Measurements from ENCODE around the gene BTBD9. TPM values are rescaled to one million over a fixed set of nuclear protein-coding genes. Genes with fewer than 3 reads are reported as not detected.

Gene BTBD9
- total RNA-seq, 1 donor, result 9.7 TPM

DNA sequence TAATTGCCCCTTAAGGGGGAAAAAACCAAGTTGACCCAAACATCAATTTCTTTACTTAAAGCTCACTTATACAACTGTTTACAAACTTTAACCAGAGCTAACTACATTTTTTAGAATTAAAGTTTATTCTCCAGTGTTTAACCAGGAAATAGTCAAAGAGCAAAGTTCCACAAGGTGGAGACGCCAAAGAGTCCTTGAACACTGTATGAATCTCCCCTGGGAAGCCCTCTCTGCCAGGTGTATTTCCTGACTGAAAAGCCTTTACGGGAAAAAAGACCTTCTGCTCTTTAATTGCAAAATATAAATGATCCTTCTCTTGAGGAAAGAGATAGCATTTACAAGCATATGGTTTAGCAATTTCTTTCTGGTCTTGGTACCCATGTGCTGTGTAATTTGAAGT is 36.2 kb downstream of the BTBD9 start:
- no peak for DNase-seq (ENCODE audit: low read depth in 2 of 3, low spot score in 2 of 3)

DNA sequence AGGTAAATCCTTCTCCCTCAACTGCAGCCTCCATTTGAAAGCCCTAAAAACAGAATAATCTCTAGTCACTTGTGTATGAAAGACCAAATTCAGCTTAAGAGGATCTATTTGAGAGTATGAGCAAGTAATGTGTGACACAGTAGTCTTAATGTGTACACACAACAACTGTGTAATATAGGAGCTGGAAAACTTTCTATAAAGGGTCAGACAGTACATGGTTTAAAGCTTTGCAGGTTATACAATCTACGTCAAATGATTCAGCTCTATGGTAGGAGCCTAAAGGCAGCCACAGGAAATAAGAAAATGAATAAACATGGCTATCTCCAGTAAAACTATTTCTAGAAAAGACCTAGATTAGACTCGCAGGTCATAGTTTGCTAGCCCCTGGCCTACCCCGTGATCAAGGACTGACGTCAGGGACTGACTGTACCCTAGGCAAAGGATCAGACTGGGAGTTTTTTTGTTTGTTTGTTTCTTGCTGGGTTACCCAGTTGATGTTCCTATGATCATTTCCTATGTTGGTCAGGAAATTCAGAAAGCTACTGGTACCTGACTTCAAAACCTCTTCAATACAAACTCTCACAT is 39.7 kb downstream of the BTBD9 start:
- no peak for DNase-seq (ENCODE audit: low read depth in 2 of 3, low spot score in 2 of 3)

DNA sequence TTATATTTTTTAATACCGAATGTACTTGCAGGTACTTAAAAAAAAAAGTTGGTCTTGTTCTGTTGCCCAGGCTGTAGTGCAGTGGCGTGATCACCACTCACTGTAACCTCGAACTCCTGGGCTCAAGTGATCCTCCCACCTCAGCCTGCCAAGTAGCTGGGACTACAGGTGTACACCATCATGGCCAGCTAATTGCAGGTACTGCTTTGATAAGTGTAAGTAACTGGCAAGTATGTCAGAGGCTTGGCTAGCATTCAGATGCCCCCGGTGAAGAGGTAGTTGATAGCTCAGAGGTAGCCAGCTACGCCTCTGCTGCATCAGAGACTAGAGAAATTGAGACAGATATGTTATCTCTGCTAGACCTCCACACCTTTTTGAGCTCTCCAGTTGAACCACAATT is 40.5 kb downstream of the BTBD9 start:
- DNase-seq (ENCODE audit: low read depth in 2 of 3, low spot score in 2 of 3), result no peak

DNA sequence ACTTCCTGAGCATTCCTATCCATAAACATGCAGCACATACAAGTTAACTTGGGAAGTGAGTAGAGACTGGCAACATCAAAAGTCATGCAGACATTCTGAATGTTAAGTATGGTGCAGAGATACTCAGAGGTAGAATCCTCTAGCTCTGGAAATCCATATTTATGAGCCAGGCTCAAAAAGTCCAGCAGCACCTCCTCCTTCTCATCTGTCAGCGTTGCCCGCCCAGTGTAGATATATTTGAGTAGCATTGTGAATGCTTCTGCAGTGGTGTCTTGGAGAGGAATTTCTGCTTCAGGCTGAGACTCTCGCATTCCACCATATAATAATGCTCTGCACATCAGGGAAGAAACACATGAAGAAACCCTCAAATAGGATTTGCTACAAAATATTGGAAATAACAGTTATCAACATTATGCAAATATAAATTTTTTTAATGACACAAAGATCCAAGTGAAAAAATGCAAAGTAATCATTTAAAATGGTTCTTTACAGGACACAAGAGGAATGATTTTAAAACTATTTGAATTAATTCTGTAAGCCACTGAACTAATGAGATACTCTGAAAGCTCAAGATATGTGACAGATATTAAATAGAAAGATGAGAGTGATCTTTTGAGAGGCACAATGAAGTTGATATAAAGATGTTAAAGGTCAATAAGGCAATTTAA is 45.6 kb downstream of the BTBD9 start:
- DNase-seq (ENCODE audit: low read depth in 2 of 3, low spot score in 2 of 3), result no peak

DNA sequence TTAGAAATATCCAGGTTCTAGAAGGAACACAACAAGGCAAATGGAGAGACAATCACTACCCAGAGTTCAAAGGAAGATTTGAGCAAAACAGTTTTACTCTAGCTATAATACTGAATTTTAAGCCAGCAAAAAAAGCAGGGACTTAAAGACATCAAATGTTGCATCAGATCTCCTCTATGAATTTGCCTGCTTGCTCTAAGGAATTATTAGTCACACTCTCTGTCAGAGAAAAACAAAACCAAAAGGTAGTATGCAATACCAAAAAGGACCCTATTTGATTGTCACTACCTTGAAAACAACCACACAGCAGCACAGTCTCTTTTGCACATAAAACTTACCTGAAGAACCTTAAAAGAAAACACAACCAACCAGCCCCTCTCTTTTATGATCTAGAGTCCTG is 46.3 kb downstream of the BTBD9 start:
- no peak for DNase-seq (ENCODE audit: low read depth in 2 of 3, low spot score in 2 of 3)

DNA sequence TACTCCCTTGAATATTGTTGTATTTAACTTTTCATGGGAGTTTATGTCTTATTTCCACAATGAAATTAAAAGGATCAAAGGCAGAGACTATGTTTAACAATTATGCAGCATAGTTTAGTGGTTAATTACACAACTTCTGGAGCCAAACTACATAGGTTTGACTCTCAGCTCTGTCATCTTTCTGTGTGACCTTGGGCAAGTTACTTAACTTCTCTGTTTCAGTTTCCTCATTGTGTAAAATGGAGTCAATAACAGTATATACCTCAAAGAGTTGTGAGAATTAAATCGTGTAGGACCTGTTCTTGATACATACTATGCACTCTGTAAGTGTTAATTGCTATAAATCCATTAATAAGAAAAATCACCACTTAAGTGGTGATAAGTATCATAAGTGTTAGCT is 48.3 kb downstream of the BTBD9 start:
- no peak for DNase-seq (ENCODE audit: low read depth in 2 of 3, low spot score in 2 of 3)

DNA sequence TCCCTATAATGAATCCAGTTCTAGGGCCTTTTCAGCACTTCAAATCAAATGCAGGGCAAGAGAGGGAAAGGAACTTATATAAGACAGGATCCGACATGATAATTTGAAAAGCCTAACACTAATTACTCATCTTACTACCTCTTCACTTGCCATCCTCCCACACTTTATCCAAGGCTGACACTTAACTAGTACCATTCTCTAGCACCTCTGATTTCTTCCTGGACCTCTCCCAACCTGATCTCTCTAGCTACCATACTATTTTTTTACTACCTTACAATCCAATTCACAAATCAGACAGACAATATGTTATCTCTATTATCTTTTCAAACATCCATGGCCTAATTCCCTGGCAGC is 50.4 kb downstream of the BTBD9 start:
- DNase-seq (ENCODE audit: low read depth in 2 of 3, low spot score in 2 of 3), result no peak

DNA sequence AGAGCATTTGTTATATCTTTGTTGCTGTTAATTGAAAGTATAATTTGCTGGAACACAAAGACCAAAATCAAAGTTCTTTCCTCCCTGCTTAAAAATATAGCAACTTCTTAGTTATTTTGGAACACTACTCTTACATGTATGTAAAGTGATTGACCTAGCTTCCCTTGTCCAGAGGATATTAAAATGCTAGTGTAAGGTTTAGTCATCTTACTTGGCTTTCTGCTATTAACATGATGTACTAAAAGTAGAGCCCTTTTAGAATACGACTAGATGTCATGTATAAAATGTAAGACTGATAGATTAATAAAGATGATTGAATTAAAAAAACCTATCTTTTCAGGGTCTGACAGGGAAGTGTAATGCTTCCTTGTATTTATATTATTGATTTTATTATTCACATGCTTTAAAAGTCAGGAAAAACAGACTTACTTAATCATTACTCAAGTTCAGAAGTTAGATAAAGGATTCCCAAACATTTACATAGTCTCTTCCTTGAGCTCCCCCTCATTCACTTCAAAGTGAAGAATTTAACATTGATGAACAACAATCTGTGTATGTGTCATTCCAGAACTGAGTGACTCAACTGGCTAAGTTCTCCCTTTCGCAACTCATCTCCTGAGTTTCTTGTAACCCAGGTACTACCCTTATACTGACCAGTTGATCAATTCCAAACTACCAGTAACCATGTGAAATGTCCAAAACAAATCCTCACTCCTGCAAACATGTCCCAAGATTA is 50.9 kb downstream of the BTBD9 start:
- no peak for DNase-seq (ENCODE audit: low read depth in 2 of 3, low spot score in 2 of 3)

DNA sequence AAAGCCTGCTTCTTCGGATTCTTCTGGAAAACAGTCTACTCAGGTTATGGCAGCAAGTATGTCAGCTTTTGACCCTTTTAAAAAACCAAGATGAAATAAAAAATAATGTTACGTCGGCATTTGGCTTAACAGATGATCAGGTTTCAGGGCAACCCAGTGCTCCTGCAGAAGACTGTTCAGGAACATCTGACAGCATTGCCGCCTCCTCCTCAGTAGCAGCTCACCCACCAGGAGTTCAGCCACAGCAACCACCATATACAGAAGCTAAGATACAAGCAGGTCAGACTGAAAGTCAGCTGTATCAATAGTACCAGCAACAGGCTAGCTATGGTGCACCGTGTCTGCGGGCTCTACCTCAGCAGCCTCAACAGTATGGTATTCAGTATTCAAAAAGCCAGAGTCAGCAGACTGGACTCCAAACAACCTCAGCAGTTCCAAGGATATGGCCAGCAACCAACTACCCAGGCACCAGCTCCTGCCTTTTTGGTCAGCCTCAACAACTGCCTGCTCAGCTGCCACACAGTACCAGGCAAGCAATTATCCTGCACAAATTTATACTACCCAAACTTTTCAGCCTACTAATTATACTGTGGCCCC is 51.9 kb downstream of the BTBD9 start:
- no peak for DNase-seq (ENCODE audit: low read depth in 2 of 3, low spot score in 2 of 3)

DNA sequence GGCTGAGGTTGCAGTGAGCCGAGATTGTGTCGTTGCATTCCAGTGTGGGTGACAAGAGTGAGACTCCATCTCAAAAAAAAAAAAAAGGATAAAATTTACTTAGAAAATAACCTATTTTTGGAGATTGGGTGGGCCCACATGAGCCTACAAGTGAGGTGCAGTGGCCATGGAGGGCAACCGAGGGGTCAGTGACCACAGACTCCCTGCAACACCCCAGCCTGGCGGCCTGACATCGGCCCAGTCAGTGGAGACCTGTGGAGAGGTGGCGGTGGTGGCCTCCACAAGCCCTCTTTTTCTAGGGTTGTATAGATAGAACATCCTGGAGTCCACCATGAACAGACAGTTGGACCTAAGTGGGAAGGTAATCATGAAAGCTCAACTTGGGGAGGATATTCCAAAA is 52.7 kb downstream of the BTBD9 start:
- no peak for DNase-seq (ENCODE audit: low read depth in 2 of 3, low spot score in 2 of 3)

DNA sequence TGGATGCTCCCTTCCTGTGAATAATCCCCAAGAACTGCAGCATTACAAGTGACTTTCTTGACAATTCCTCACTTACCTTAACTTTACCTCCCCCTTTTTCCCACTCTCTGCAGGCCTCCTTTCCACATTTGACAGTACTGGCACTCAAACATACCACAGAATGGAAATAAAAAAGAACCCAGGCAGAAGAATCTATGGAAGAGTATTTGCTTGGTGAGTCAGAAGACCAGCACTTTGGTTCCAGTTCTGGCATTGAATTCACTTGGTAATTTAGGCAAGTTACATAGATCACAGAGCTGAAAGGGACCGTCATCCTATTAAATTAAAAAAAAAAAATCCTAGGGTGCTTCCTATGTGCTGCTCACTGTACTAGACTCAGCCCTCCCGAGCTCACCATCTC is 55.0 kb downstream of the BTBD9 start:
- DNase-seq (ENCODE audit: low read depth in 2 of 3, low spot score in 2 of 3), result no peak

DNA sequence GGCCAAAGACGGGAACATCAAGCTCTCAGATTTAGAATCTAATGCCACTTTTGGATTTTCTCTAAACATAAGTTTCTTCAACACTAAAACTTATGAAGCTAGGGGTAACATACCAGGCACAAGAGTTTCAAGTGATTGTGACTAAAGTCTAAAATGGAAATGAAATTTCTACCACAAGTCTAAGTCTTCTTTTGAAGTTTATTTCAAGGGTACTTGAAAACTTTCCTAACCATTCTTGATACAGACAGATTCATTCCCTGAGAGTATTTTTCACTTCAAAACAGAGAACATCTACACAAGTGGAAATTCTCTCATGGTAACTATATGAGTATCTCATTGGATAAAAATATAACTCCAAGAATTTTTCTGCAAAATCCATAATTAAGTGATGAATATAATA is 56.2 kb downstream of the BTBD9 start:
- no peak for DNase-seq (ENCODE audit: low read depth in 2 of 3, low spot score in 2 of 3)

DNA sequence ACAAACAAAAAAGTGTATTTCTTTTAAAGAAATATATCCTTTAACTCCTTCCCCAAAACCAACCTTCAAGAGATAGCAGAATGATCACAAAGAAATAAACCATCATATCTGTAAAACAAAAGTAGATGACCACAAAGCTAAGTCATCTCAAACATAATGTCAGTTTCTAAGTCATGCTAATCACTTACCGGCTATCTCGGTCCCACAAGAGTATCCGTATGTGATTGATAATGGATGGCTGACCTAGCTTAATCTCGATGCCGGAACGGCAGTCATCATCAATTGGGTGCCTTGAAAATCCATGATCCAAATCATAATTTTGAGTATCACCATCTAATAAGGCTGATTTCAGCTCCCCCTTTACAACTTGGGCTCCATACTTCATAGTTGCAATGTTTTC is 59.7 kb downstream of the BTBD9 start:
- DNase-seq (ENCODE audit: low read depth in 2 of 3, low spot score in 2 of 3), result no peak

DNA sequence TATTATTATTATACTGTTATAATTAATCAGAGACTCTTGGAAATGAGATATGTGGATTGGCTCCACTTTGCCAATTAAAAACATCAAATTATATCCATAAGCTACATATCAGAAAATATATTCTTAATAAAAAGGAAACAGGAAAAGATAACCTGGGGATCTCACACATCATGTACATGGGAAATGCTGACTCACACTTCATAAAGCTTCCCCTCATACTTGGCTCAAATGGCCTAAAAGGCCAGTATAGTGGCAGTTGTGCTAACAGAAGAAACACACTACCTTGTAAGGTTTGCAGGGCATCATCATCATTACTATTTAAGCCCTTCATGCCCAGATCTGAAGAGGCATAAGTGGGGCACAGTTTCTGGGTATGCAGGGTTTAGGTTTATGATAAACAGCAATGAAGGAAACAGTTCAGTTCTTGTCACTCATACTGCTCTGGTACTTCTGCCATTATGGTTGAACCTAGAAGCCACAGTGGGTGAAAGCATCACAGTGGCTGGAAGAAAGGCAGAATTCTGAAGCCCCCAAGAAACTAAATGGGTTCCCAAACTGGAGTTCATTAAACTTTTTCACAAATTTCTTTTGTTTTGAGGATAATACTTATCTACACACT is 60.6 kb downstream of the BTBD9 start:
- no peak for DNase-seq (ENCODE audit: low read depth in 2 of 3, low spot score in 2 of 3)

DNA sequence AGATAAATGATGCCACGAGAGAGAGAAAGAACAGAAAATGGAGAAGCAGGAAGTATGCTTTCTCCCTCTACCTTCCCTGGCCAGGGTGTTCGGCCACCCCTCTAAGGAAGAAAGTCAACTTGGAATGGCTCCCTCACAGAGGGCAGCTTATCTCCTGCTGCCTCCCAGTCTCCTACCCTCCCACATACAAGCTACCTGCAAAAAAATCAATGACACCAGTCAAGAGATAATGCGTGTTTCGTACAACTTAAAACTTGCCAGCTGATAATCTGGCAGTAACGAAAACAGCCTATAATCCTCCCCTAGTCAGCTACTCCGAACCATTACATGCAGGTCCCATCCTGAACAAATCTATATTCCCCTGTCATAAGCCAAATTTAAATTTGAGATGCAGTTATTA is 61.7 kb downstream of the BTBD9 start:
- no peak for DNase-seq (ENCODE audit: low read depth in 2 of 3, low spot score in 2 of 3)

DNA sequence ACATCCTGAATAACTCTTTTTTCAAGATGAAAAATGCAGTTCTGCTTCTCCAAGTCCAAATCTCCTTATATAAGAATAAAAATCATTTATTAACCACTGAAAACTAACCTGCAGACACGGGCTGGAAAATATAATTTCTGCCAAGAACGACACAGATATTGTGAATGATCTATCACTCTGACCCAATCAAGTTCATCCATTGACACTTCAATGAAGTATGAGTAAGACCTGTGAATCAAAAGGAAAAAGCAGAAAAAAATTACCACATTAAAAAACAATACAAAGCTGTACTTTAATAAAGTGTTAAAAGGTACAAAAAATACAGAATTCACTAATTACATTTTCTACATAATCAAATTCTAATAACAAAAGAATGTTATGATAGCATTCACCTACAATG is 62.2 kb downstream of the BTBD9 start:
- no peak for DNase-seq (ENCODE audit: low read depth in 2 of 3, low spot score in 2 of 3)

DNA sequence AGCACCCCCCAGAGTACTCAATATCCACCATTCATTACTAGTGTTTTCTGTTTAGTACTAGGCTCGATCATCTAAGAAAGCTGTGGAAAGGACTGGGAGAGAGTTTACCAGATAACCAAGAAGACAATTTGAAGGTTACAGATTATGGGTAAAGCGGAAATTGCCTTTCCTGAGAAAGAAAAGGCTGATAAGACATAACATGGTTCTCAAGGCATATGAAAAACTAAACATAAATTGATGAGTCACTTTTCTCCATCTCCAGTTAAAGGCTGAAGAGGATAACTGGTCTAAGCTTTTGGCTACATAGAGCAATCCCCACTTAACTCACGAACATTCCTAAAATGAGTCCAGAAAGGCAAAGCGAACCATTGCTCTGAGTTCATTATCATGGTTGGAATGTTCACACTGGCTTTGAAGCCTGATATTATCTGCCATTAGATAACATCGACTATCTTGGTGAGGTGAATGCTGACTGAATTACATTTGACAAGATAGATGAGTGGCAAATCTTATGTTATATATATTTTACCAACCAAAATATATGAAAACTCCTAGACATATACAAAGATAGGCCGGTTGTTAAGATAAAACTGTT is 65.8 kb downstream of the BTBD9 start:
- DNase-seq (ENCODE audit: low read depth in 2 of 3, low spot score in 2 of 3), result no peak

DNA sequence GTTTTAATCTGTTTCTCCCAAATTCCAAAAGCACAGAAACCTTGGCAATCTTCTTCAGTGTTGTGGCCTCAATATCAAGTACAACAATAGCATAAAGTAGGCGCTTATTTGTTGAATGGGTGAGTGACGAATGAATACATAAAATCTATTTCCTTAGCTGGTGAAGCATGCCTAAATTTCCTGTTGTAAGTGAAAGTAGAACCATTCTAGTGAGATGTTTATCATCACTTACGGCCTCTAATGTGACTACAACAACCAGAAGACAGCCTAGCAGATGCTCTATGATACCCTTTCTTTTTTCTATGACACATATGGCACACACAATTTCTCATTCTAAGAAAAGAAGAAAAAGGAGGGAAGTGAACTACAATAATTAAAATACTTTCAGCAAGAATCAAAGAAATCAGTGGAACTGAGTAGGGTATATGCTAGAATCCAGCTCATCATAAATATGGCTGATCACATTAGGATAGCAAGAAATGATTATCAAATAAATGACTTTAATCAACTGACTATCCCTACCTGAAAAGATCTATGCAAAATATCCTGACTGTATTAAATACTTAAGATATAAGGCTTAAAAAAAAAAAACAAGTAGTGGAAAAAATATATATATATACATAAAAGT is 67.4 kb downstream of the BTBD9 start:
- peak; percentile 17 to 68 (median 39) for DNase-seq (ENCODE audit: low read depth in 2 of 3, low spot score in 2 of 3)

DNA sequence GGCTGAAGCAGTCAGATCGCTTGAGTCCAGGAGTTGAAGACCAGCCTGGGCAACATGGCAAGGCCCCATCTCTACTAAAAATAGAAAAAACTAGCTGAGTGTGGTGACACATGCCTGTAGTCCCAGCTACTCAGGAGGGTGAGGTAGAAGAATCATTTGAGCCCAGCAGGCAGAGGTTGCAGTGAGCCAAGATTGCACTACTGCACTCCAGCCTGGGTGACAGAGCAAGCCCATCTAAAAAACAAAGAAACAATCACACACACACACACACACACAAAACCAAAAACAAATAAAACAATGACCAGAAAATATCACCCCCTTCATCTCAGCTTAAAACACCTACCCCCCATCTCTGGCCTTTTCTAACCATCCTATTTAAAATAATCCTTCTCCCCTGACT is 68.0 kb downstream of the BTBD9 start:
- DNase-seq (ENCODE audit: low read depth in 2 of 3, low spot score in 2 of 3), result no peak

DNA sequence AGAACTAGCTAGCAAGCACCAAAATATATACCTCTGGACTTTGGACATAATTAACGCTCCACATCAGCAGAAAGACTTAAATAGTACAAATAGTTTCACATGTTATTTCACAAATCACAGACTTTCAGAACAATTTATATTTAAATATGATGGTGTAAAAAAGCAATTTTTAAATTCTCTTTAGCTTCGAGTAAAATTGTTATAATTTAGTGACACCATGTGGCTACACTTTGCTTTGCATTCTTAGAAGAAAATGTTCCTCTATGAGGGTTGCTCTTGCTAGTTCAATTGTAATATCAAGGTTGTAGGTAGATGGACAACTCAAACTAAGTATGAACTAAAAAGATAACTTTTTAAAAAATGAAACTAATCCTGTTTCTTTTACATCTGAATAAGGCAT is 69.0 kb downstream of the BTBD9 start:
- DNase-seq (ENCODE audit: low read depth in 2 of 3, low spot score in 2 of 3), result peak in 2 of 3 donors; percentile 9 to 54

DNA sequence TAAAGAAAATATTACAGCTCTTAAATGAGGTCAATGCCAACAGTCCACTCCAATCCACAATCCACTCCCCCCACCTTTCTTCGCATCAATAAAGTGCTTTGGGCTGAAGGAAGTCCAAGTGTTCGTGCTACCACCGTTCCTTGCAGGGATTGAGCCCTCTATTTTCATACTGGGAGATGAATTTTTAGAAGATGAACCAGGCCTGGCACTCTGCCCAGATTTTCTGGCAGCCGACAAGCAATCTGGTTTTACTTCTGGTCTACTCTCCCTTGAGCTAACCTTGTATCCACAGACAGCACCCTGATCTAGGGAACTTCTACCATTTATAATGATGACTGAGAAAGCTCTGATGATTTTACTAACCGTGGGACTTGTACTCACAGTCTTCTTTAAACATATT is 72.3 kb downstream of the BTBD9 start:
- DNase-seq (ENCODE audit: low read depth in 2 of 3, low spot score in 2 of 3), result no peak

Data from hematopoietic multipotent progenitor cell (in vitro differentiated cells).